GM18498 (cell line): ENCODE results near the gene DPT.

Source experiments
- ATAC-seq: cut with Tn5 transposase; IDR thresholded peaks from one replicate; pipeline ENCODE4 v1.9.1; 2021; ENCODE audit warnings: mild to moderate bottlenecking, moderate library complexity; ENCODE audit not compliant: unreplicated experiment

The DPT gene

GRCh38 chr1:168672278-168672677 lies 56.7 kb downstream of the DPT start:
- no peak for ATAC-seq

- no peak for ATAC-seq
These were observed 57.2 kb downstream of the DPT start for GRCh38 chr1:168671782-168672181.

- no peak for ATAC-seq
These were observed 63.0 kb downstream of the DPT start for GRCh38 chr1:168665975-168666374.

- no peak for ATAC-seq
These were observed 64.8 kb downstream of the DPT start for GRCh38 chr1:168664069-168664834.

- ATAC-seq, result no peak
These were observed 72.5 kb downstream of the DPT start for GRCh38 chr1:168656485-168656884.

GRCh38 chr1:168654198-168654915 lies 74.6 kb downstream of the DPT start:
- no peak for ATAC-seq

GRCh38 chr1:168653567-168653966 lies 75.4 kb downstream of the DPT start:
- no peak for ATAC-seq

GRCh38 chr1:168645721-168646120 lies 83.3 kb downstream of the DPT start:
- no peak for ATAC-seq
